ENCODE data around the gene SETD3.

The SETD3 gene

DNA sequence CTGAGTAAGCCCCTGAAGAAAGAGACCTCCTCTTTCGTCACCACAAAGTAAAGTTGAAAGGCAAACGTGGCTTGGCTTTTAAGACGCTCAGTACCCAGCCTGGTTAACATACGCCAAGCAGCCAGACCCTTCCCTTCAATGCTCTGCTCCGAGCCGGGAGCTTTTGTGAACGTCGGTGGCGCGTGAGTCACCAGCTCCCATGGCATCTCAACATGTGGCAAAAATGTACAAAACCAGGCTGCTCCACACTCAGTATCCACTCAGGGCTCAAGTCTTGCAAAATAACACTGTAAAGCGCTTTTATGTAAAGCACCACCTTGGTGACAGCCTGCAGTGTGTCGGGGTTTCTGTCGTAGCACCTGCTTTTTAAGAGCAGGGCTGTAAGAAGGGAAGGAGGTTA is 89.0 kb downstream of the SETD3 start:
- peak; percentile 73 for DNase-seq

DNA sequence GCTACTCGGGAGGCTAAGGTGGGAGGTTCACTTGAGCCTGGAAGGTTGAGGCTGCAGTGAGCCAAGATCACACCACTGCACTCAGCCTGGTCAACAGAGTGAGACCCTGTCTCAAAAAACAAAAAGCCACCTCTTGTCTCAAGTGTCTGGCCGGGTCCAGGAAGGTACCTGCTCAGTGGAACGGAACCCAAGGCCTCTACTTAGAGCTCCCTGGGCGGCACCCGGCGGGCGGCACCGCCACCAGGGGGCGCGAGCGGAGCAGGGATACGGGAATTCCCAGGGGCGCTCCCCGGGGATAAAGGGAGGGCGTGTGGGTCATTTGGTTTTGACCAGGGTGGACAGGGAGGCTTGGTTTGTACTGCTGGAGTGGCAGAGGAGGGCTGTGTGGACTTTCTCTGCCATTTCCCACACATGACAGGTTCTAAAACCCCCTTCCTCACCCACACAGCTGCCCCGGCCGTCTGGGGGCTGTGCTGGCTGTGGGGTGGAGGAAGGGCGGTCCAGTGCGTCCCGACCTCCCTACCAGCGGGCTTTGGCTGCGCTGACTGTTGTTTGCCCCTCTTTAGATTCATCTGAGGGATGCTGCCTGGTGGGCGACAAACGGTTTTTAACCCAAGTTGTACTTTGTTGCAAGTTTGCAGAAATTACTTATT is 91.4 kb downstream of the SETD3 start:
- DNase-seq, result peak; percentile 13

DNA sequence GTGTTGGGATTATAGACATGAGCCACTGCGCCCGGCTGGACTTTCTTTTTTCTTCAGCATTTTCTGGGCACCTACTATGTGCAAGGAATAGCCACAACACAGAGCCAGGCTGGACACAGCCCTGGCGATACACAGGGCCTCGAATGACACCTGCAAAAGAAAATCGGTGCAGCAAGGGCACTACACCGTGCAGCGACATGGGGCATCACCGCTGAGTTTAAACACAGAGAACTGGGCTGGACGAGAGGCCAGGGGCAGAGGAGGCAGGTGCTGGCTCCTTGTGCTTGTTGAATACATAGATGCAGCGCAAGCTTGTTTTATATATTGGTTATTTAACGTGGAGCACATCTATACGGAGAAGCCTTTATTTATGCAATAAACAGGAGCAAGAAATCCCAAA is 92.4 kb downstream of the SETD3 start:
- DNase-seq, result no peak

DNA sequence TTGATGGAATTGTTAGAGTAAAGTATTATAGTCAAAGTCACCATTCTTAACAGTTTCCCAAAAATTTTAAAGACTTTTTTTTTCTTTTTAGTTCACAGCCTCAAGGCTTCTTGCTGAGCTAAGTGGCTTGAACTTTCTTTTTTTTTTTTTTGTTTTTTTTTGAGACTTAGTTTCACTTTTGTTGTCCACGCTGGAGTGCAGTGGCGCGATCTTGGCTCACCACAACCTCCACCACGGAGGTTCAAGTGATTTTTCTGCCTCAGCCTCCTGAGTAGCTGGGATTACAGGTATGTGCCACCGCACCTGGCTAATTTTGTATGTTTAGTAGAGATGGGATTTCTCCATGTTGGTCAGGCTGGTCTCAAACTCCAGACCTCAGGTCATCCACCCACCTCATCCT is 92.8 kb downstream of the SETD3 start:
- DNase-seq, result no peak

DNA sequence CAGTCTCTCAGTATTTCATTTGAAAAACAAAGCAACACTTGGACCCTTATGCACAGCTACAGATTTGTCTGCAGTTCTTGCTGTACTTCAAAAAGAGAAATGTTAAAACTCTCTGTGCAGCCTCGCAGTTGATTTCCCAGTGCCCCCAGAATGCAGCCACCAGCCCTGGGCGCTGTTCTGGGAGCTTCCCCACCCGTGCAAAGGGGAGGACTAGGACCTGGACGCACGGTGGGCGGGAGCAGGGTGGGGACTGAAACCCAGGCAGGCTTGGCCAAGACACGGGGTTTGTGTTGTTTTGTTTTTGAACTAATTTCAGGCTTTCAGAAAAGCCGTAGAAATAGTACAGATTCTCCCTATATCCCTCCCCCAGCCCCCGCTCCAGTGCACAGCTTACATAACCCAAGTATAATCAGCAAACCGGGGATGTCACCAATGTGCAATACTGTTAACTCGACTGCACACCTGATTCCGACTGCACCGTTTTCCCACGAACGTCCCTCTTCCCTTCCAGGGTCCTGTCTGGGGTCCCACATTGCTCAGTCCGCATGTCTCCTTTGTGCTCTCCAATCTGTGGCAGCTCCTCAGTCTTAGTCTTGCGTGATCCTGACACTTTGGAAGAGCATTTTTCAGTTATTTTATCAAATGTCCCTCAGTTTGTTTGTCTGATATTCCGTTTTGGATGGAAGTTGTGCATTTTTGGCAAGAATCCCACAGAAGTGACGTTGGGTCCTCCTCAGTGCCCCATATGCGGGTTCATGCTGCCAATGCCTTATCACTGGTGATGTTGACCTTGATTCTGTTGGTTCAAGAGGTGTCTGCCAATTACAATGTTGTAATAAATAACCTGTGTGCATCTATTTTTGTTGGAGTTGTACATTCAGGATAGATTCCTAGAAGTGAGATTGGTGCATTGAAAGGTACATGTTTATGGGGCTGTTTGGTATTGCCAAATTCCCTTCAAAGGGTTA is 95.9 kb downstream of the SETD3 start:
- no peak for DNase-seq

DNA sequence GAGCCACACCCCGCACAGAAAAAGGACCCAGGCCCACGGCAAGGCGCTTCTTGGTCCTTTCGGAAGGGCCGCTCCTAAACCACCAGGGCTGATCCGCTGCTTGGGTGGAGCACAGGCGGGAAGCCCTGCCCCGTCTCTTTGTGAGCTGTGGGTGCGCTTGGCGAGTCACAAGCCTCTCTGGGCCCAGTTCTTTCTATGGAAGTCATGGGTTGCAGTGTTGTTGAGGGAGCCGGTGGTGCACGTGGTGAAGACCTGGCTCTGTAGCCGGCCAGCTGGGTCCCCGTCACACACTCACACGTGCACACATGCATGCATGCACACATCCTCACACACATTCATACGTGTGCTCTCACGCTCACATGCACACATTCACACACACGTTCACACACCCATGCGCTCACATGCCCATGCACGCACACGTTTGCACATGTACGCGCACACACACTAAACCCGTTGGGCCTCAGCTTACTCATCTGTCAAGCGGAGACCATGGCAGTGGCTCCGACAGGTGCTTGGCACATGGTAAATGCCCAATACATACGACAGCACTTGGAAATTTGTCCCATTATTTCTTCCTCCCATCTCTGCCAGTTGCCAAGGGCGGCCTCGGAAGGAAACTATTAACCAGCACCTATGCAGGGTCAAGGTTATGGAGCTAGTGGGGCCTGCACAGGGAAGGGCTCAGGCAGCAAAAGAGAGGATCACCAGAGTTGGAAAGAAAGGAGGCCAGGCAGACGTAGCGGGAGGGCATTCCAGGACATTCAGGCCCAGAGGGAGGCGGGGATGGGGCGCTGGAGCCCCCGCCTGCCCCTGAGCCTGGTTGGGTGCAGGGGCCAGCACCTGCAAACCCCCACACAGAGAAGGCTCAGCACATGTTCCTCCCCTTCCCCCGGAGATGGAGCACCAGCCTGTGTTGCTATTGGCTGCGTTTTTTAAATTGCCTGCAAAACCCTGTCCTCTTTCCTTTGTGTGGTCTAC is 96.9 kb downstream of the SETD3 start:
- no peak for DNase-seq

DNA sequence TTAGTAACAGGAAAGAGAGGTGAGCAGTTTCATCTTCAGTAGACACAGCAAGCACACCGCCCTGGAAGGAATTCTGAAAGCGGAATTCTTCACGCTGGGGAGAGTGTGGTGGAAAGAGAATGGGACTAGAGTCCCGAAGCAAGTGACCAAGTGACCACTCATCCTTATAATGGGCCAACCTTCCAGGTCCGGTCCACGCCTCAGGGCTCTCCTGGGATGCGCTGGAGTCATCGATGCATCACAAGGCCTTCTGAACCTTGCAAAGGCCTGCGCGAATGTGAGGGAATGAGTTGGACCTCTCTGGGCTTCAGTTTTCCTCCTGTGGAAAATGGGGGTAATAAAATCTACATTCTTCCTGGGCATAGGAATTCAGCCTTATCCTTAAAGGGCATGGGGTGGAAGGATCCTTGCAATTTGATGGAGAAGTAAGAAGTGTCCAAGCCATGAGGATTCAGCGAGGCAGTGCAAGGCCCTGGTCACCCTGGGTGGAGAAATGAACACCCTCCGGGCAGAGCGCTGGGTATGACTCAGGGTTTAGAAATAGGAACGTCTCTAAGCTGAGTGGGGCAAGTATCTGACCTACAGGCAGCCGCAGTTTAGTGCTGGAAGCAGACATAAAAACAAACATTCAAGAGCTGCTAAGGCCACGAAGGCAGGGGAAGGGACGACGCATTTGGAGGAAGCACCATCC is 97.7 kb downstream of the SETD3 start:
- DNase-seq, result no peak

DNA sequence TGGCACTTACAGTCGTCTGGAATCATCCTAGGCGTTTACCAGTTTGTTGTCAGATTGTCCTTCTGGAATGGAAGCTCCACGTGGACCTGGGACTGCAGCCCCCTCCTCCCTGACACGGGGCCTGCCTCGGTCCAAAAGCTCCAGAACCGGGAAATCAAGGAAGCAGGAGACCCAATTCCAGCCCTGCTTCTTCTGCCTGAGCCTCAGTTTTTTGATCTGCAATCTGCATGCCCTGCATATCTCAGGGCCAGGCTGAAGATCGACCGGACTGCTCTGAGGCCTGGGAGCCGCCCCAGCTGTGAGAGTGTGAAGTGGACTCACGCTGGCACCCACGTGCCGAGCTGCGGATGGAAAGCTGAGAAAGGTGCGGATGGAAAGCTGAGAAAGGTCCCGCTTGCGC is 98.6 kb downstream of the SETD3 start:
- DNase-seq, result no peak

DNA sequence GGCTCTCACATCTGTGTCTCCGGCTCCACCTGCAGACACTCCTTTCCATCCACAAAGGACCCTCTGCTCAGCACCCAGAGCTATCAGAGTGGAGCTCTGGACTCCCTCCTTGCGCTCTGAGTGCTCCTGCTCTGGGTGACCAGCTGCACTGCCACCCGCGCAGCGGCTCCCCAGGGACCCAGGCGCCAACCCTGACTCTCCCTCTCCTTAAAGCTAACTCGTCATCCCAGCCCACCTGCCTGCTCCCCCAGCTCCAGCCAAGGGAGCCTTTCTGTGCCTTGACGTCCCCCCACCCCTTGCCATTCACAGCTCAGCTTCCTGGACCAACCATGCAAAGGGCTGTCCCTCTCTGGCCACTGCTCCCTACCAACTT is 99.0 kb downstream of the SETD3 start:
- DNase-seq, result no peak

DNA sequence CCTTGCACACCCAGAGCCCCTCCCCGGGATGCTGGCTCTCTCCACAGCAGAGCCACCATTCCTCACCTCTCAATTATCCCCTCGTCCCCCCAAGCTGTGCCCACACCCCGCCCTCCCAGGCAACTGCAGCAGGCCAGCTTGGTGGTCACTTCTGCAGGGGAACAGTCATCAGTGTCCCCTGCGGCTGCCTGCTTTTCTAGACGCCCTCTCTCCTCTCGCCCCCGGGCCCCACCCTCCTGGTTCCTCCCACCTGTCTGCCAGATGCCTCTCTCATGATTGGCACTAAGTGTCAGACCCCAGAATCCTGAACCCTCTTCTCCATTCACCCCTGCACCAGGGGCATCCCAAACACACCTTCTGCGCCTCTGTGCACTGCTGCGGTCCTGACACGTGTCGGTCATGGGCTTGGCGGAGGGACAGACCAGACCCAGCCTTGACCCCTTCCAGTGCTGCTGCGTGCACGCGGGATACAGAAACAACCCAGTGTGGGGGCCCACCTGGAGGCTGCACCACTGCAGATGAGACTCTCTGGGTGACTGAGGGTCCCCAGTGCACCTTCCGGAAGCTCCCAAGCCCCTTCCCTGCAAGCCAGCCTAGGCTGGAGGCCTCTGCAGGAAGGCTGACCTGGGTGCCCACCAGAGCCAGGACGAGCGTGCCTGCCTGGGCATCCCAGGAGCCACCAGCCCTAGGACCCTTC is 99.5 kb downstream of the SETD3 start:
- no peak for DNase-seq

DNA sequence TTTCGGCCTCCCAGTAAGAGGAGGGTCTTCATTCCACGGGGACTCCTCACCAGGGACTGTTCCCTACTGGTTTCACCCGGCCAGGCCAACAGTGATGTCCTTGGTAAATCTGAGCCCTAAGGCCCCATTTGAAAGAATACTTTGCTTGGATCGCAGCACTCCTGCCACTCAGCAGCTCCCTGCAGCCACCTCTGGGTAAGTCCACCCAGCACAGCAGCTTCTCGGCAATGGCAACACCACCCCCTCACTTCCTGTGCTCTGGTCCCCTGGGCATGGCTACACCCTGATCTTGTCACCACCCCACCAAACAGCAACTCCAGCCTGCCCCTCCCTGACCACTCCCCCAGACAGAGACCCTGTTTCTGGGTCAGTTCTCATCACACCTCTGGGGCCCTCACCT is 100.3 kb downstream of the SETD3 start:
- no peak for DNase-seq

DNA sequence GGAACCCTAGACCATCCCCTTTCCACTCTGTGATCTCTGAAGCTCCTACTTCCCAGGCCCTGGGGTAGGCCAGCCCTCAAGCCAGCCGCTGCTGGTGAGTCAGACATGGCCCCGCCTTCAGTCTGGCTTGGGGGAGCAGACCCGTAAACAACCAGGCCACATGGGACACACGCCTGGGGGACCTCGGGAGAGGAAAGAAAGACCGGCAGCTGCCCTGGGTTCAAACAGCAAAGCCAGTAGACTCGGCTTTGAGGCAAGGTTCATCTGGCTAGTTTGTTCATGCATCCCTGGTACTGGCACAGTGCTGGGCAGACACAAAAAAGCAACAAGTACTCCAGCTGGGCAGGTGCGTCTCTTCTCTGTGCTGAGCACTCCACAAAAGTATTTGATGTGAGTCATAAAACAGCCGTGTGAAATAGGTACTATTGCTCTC is 101.9 kb downstream of the SETD3 start:
- DNase-seq, result peak; percentile 31

DNA sequence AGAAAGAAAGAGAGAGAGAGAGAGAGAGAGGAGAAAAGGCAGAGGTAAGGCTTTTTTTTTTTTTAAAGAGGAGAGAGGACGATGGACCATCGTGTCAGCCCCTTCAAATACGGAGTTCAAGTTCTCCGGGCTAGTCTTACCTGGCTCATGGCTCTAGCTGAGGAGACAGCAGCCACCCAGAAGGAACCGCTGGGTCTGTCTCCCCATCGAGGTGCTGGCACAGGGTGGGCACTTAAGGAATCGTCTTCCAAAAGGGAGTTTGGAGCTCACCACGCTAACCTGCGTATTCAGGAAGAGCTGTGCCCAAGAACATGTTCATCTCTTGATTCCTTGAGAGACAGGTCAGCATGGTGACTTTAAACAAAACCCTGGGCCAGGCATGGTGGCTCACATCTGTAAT is 102.7 kb downstream of the SETD3 start:
- DNase-seq, result no peak

DNA sequence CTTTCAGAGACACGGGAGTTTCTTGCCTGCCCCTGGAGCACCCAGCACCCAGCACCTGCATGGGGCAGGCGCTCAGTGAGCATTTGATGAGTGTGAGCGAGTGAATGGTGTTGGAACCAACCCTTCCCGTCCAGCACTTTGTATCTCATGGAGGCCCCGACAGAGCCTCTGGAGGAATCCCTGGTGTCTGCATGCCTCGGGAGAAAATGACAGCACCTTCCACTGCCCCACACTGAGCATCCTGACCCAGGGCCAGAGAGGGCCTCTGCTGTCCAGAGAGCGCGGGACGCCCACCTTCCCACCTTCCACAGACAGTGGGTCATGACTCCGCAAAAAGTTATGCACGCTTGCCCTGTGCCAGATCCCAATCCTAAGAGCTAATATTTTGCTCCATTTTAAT is 105.7 kb downstream of the SETD3 start:
- no peak for DNase-seq

DNA sequence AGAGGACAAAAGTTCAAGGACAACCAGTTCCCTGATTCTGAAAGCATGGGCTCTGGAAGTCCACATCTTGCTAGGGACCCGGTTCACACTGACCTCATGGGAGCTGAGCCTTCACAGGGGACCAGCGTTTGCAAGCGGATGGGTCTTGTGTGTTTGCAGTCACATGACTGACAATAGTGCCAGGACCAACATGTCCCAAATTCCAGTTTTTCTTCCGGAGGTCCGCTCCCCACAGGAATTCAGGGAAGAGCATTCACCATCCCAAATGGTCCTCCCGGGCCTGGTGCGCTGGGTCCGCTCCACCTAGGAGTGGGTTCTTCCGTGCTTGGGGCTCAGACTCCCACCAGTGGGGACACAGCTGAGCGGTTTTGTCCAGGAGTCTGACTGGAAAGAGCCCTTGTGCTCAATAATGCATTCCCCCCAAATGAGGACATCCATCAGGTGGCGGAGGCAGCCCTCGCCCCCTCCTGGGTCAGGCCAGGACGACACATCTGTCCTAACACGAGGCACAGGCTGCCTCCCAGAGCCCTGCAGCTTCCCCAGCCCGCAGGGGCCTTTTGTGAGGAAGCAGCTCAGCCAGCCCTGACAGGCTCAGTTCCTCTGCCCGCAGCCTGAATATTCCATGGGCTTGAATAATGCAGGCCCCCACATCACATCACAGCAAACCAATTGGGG is 116.9 kb downstream of the SETD3 start:
- DNase-seq, result no peak

DNA sequence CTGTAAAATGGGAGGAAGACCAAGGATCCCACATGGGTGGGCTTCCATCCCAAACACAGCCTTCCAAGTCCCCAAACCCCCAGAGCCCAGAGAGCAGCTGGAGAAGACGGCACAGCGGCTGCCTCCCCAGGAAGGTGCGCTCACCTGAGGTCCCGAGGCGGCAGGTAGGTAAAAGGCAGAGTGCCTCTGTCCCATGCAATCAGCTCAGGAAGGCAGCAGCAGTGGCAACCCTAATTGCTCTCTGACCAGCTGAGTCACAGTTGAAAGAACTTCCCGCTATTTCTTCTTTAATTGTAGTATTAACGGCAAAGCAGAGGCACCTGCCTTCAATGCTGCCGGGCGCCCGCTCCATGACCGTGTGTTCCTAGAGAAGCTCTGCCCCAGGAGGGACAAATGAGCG is 117.6 kb downstream of the SETD3 start:
- no peak for DNase-seq

DNA sequence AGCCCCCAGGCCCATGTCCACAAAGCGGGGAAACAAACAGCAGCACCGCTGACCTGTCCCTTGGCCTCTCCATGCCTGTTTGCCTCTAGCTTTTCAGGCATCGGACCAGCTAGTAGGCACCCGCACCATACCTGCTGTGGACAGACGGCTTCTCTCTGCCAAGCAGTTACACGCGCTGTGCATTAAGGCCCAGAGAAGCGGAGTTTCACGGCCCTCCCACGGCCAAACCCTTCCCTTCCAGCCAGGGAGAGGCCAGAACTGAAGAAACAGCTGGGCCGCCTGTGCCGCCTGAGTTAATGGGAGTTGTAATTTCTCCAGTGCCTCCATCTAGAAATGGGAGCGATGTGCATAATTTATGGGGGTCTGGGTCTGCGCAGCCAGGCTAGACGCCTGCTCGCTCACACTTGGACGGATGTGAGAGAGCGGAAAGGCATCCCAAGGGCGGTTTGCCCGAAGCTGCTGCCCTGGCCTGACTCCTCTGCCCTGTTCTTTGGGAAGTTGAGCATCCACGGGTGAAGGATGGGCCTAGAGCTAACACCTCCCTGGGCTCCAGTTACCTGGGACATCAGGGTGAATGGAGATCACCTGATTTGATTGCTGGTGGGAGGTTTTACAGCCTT is 119.0 kb downstream of the SETD3 start:
- DNase-seq, result no peak

DNA sequence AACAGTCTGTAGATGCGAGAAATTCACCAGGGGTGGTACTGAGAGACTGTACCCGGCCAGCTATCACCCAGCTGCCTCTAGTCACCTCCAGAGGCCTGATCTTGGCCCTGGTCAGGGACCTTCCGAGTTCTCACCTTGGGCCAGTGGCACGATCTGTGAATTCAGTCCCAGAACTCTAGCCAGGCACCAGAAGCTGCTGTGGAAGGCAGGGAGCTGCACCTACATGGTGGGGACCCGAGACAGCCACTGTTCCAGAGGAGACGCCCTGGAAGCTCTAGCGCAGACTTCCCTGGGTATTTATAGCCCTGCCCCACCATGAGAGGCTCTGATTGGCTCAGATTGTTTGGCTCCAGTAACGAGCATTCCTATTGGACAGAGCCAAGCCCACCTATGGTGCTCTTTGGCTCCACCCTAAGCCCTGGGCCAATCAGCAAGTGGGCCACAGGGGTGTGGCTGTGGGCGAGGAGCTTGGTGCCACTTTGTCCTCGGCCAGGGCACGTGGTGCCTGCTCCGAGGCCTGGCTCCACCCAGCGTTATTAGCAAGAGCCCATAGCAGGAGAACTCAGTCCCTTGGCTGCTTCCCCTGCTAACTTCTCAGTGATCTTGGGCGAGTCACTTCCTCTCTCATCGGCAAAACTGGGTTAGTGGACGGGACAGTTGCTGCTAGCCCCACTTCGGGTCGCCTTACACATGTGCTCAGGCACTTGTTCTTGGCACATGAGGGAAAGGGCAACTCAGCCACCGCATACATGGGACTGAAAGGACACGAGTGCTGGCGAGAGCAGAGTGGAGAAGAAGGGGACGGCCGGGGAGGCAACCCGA is 119.7 kb downstream of the SETD3 start:
- DNase-seq, result no peak

DNA sequence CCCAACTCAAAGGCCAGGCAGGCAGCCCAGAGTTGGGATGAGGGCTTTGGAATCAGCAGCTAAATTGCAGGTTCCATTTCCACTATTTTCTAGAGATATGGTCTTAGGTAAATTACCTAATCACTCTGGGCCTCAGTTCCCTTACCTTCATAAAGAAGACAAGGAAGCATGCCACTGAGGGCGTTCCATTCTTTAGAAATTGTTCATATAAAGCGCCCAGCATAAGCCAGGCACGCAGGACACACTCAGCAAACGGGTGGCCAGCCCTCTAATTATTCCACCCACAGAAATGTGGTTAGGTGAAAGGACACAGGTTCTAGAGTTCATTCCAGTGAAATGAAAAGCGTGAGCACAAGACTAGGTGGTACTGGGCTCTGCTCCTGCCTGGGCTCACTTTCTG is 120.8 kb downstream of the SETD3 start:
- DNase-seq, result no peak

Measured in fibroblast of skin of abdomen (primary cell).